GM19452 (cell line): ENCODE measurements around the gene CLEC20A.

Experiments
- ATAC-seq: cut with Tn5 transposase; IDR thresholded peaks from one replicate; pipeline ENCODE4 v1.9.1; 2021; ENCODE audit not compliant: unreplicated experiment

Gene CLEC20A

GRCh38 chr1:178500936-178501554, 4.3 kb upstream of the CLEC20A start:
- ATAC-seq: no peak

- no peak for ATAC-seq
Measured at GRCh38 chr1:178500091-178500770, 3.5 kb upstream of the CLEC20A start.

GRCh38 chr1:178498896-178499675, 2.3 kb upstream of the CLEC20A start:
- ATAC-seq: no peak

- ATAC-seq: no peak
Measured at GRCh38 chr1:178497903-178498478, 1.2 kb upstream of the CLEC20A start.

GRCh38 chr1:178495741-178496409, 889 bp downstream of the CLEC20A start:
- no peak for ATAC-seq

DNA sequence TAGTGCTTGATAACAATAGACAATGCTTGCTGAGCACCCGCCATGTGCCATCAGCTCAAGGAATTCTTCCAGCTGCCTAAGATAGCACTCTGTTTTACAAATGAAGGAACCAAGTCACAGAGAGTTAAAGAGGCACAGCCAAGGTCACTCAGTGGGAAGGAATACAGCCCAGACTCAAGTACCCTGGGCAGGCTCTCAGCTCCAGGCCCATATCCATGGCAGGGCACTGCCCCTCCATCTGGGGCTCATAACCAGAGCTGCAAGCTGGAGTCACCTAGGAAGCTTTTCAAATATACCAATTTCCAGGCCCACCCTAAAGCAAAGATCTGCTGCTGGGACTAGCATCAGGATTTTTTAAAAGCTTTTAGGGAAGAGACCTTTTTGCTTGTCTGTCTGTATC, 1.6 kb downstream of the CLEC20A start:
- no peak for ATAC-seq

DNA sequence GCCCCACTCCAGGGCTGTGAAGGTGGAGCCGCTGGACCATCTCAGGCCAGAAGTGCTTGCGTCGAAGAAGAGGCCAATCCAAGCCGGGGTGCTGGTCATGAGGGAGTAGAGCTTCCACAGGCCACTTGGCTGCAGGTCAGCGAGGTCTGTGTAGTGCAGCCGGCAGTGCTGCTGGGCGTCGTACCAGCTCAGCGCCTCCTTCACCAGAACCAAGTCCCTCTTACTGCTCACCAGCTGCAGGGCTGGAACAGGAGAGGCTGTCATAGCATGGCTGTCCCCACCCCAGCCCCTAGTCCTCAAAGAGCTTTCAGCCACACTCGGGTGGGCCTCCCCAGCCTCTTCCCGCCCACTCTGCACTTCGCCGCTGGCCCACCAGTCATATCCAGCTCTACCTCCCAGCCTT, 2.2 kb downstream of the CLEC20A start:
- no peak for ATAC-seq

DNA sequence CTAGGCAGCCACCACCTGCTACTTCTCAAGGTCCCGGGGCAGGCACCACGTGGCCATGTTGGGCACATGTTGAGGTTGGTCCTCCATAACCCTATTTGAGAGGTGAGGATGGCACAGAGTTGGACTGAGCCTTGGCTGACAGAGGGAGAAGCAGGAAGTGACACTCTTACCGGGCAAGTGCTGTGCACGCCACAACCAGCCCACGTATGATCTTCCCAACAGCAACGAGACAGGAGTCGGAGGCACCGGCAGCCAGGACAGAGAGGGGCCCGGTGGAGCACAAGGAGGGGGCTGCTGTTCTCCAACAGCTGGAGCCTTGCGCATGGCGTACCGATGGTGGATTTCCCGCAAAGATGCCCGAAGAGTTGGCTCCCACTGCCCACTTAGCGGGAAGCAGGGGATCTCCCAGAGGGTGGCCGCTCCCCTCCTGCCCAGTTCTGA, 3.4 kb downstream of the CLEC20A start:
- ATAC-seq: no peak

DNA sequence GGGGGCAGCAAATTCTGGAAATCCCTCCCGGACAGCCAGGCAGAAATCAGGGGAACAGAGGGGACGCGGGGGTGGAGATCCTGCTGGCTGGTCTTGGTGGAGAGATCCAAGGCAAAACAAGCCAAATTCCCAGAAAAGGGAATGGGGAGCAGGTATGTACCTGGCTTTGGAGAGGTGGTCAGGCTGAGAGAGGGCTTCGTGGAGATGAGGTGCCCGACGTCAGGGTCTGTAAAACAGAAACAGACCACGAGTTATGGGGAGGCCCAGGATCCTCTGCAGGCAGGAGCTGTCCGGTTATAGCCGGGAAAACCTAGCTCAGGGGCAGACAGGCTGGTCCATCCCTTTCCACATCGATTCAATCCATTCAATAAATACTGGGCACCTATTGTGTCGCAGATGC, 4.4 kb downstream of the CLEC20A start:
- ATAC-seq: no peak

- no peak for ATAC-seq
Measured at GRCh38 chr1:178491721-178492120, 5.0 kb downstream of the CLEC20A start.

DNA sequence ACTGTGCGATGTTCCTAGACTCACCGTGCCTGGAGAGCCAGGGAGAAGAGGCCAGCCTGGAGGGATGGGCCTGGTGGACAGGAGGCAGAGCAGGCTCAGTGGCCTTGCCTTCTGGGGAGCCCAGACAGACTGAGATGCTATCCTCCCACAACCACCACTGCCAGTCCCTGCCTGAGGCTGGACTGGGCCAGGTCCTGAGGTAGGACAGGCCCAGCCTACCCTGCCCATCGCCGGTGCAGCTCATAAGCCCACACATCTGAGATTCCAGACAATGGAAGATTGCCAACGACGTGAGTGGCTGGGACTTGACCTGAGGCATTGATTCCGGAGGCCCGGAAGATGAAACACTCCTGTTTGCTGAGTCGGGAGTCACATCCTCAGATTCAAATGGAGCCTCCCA, 5.8 kb downstream of the CLEC20A start:
- no peak for ATAC-seq

DNA sequence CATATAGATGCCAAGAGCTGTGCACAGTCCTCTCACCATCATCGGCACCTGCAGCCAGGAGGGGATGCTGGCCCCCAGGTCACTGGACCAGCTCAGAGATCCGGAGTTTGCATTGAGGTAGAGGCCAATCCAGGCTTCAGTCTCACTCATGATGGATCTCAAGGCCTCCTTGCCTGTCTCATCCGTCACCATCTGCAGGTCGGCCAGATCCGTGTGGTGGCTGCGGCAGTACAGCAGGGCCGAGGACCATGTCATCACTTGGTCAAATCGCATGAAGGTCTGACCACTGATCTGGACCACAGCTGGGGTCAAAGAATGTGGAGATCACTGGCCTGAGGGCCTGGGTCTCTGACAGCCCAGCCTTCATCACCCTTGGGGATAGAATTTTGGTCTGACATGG, 6.6 kb downstream of the CLEC20A start:
- ATAC-seq: no peak

DNA sequence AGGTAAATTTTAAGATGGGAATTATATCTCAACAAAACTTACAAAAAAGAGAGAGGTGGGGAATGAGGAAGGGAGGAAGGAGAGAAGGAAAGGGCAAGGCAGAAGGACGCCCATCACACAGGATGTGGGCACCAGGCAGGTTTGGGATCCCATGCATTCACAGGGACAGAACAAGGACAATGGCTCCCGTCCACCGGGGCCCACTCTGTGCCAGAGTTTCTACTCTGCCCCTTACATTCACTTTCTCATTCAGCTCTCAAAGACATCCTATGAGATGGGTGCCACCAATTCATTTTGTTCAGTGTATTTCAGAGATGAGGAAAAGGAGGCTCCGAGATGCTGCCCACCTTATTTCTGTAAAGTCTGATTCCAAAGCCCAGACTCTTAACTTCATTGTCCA, 7.4 kb downstream of the CLEC20A start:
- no peak for ATAC-seq

- ATAC-seq: no peak
Measured at GRCh38 chr1:178488393-178488792, 8.4 kb downstream of the CLEC20A start.

DNA sequence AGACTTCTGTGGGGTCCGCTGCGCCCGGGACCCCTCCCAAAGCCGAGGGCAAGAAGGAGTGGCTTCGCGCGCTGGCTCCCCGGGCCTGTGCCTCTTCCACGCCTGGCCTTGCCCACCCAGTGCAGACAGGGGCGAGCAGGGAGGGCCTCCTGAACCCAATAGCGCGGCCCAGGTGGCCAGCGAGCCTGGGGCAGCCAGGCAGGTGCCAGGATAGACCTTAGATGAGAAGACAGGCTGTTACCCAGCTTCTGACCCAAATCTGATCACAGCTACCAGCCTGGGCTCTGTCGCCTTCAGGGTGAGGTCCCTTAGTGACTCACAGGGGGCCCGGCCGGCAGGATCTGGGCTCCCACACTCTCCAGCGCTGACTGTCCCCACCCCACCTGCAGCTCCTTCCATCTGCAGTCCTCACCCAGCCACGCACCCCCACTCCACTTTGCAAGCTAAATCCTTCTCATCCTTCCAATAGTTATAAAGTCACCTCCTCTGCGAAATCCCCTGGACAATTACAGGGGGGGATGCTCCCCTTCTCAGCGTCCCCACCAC, 9.6 kb downstream of the CLEC20A start:
- no peak for ATAC-seq

DNA sequence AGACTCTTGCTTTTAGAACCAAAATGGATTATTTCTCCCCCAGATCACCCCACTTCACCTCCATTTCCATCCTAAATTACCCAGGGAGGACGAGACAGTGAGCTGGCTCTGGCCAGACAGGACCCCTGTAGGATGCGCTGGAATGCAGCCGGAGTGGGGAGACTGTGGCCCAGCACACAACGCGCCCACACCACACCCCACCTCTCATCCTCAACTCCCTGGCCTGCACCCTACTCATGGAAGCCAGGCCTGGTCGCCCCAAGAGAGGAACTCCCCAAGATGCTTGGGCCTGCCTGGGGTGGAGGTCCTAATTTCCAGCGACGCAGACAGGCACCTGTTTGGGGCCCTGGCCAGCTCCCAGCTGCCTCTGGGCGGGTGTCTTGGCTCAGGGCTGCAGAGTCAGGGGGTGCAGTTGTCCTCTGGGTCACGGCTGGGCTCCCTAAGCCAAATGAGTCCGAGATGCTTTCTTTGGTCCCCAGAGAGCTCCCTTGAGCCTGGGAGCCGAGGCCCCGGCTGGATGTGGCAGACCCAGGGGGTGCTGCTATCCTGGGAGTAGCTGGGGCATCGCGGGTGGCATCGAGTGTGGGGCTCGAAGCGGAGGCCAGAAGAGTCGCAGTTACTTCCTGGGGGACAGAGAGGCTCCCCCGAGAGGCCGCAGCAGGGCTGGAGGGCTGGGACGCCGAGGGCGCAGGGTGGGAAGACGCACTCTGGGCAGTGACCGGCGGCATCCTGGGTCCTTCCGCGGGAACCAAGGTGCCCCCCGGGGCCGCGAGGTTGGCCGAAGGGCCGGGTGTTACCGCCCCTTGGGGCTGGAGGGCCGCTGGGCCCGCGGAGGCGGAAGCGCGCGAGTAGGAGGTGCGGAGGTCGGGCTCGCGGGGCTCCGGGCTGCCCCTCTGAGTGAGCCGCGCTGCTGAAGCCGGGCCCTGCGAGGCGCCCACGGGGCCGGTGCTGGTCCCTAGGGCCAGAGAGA, 10.4 kb downstream of the CLEC20A start:
- no peak for ATAC-seq

DNA sequence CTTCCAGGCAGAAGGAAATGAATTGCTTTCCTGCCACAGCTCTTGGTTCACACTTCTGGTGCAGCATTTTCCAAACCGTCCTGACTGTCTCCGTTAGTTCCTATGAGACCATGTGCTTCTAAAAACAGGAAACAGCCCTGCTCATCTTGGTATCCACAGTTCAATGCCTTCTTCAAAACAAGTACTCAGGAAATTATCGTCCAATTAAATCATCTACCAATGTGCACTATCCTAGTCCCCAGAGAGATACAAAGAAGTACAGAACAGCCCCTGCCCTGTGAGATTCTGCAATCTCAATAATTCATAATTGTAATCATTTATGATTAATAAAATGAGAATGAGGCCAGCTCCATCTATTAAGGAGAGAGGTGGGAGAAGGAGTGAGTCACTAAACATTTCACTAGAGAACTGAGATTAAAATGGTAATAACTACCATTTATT, 11.2 kb downstream of the CLEC20A start:
- ATAC-seq: no peak

- no peak for ATAC-seq
Measured at GRCh38 chr1:178484698-178485225, 12.0 kb downstream of the CLEC20A start.

DNA sequence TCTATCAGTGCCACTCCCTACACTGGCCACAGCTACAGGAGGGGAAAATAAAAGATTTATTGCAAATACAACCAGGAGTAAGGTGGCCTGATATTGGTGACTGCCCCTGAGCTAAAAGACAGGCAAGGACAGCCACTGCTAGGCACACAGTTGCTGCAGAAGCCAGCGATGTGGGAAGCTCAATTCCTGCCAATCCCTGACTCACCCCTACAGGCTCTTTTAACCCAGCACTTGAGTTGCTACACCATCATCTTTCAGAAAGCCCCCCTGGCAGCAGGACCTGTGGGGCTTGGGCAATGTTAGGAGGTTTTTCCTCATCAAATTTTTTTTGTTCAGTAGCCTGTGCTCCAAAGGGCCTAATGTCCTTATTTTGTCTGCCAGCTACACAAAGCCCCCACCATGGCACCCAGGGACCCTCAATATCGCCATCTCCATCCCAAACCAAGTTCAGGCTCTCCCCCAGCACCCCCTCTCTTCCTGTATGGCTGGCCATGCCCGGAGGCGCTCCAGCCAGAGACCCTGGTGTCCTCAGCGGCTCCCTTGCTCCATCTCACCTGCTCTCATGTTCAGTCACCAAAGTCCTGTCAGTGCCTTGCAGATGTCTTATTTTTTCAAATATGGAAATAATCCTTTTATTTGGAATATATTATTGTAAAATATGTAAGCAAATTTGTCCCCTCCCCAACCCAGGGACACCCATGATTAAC, 13.4 kb downstream of the CLEC20A start:
- ATAC-seq: no peak
